Nephron progenitor cell (in vitro differentiated cells): ENCODE results near the gene TBCEL.

Source experiments
- DNase-seq: peaks from one replicate; pipeline ENCODE4 v3.0.0; 2021
- H3K27ac Mint-ChIP-seq: 2 replicates; pipeline ENCODE4 v1.8.0; 2021; ENCODE audit warnings: mild to moderate bottlenecking, moderate library complexity, mixed read lengths
- H3K27me3 Mint-ChIP-seq: 2 replicates; pipeline ENCODE4 v1.8.0; 2021; ENCODE audit warnings: mild to moderate bottlenecking, low read depth, mixed read lengths; ENCODE audit not compliant: poor library complexity
- H3K36me3 Mint-ChIP-seq: 2 replicates; pipeline ENCODE4 v1.8.0; 2021; ENCODE audit warnings: low read depth, mixed read lengths
- H3K4me1 Mint-ChIP-seq: 2 replicates; pipeline ENCODE4 v1.8.0; 2021; ENCODE audit warnings: mixed read lengths
- H3K4me3 Mint-ChIP-seq: 2 replicates; pipeline ENCODE4 v1.8.0; 2021; ENCODE audit warnings: mild to moderate bottlenecking, moderate library complexity, mixed read lengths
- H3K9me3 Mint-ChIP-seq: 2 replicates; pipeline ENCODE4 v1.8.0; 2021; ENCODE audit warnings: mild to moderate bottlenecking, moderate library complexity, mixed read lengths
- TF ChIP-seq, protein P1 (sequence below): fragments of 200-600 bp; sonication (generic); IDR thresholded peaks from 2 replicates; pipeline ENCODE4 v1.5.0; 2021; ENCODE audit warnings: antibody characterized with exemption

Gene TBCEL

DNA sequence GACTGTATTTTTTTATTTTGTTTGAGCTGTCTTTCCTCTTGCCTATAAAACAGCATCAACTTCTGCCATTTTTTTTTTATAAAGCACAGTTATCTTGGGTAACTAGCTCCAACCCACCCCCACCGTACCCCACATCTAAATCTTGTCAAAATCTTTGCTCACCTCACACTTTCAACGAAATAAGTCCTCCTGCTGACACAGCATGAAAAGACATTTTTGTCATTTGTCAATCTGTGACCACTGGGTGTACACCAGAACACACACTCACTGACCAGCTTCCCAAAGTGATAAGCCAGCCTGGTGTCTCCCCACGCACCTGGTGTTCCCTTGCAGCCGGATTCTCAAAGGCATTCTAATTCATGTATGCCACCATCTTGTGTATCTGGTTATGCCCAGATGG is 75.5 kb downstream of the TBCEL start:
- Mint-ChIP-seq H3K9me3 (no peaks in the 10 kb centered on the region), H3K27ac (no peak overlapping the region), H3K4me3 (no peak overlapping the region), H3K4me1 (peaks cover 13% of the 10 kb centered on the region), H3K27me3 (peaks cover 13% of the 10 kb centered on the region), H3K36me3 (no peaks in the 10 kb centered on the region)
- TF ChIP-seq, protein P1, sequence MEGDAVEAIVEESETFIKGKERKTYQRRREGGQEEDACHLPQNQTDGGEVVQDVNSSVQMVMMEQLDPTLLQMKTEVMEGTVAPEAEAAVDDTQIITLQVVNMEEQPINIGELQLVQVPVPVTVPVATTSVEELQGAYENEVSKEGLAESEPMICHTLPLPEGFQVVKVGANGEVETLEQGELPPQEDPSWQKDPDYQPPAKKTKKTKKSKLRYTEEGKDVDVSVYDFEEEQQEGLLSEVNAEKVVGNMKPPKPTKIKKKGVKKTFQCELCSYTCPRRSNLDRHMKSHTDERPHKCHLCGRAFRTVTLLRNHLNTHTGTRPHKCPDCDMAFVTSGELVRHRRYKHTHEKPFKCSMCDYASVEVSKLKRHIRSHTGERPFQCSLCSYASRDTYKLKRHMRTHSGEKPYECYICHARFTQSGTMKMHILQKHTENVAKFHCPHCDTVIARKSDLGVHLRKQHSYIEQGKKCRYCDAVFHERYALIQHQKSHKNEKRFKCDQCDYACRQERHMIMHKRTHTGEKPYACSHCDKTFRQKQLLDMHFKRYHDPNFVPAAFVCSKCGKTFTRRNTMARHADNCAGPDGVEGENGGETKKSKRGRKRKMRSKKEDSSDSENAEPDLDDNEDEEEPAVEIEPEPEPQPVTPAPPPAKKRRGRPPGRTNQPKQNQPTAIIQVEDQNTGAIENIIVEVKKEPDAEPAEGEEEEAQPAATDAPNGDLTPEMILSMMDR: no peak
- DNase-seq: no peak

DNA sequence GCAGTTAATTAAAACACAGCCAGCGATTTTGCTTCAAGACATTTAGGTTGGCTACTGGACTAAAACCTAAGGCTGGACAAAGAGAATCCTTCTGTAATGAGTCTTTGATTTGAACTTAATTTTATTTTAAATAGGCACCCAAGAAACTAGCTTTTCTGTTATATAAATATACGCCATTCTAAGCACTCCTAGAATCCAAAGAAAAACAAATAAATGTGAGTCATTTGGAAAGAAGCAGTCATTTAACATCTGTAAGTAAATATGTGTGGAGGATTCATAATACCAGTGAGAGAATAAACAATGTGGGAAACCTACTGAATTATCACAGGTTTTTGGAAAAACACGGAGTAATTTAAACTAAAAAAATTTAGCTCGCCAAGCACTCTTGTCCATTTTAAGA is 76.0 kb downstream of the TBCEL start:
- Mint-ChIP-seq H3K9me3 (no peaks in the 10 kb centered on the region), H3K4me1 (peaks cover 18% of the 10 kb centered on the region), H3K27me3 (peaks cover 13% of the 10 kb centered on the region), H3K4me3 (no peak overlapping the region), H3K27ac (no peak overlapping the region), H3K36me3 (no peaks in the 10 kb centered on the region)
- TF ChIP-seq, protein P1: no peak
- DNase-seq: no peak

DNA sequence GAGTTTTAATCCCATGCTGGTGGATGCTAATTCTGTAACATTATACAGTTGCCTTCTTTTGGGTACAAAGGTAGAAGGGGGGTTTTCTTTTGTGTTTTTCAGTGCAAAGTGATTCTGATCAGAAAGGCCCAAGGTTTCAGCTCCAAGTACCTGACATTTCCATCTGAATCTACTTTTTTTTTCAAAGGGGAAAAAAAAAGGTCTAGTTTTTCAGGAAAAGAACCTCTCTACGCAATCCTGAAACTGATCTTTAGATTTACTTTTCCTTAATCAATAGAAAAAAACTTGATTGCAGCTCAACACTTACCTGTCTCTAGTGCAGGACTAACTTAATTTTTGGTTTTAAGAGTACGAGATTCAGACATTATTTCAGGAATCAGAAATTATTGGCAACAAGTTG is 77.0 kb downstream of the TBCEL start, which contains the start of gene TECTA:
Gene TECTA, plus strand, starts transcription at position 301 of the 400 bp plus-strand sequence. CDS start 1,423 bp downstream, outside the sequence.
- Mint-ChIP-seq H3K36me3 (no peaks in the 10 kb centered on the region), H3K4me1 (peaks cover 29% of the 10 kb centered on the region), H3K9me3 (no peaks in the 10 kb centered on the region), H3K4me3 (no peak within 1 kb of the TSS), H3K27ac (no peak within 1 kb of the TSS), H3K27me3 (peaks cover 17% of the 10 kb centered on the region)
- TF ChIP-seq, protein P1: no peak
- no peak for DNase-seq

DNA sequence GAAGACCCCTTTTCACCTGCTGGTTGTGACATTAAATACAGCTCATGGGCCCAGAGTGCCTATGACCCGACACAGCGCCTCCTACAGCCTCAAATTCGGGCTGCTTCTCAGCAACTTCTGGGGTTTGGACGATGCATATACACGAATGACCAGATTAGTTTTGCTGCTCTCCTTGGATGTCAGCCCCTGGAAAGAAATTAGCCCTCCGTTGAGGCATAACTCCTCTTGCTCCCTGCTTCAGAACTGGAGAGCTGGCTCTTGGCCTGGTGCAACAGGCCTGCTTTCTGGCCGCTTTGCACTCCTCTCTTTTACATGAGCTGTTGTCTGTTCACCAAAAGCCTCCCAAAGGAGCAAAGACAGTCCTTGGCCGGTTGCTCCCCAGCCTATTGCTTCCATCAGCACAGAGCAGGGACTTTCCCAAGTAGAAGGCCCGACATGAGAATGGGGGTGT is 80.4 kb downstream of the TBCEL start:
- no peak overlapping the region for H3K27ac Mint-ChIP-seq
- TF ChIP-seq, protein P1: no peak
- H3K27me3 Mint-ChIP-seq: peaks cover 16% of the 10 kb centered on the region
- no peak overlapping the region for H3K4me3 Mint-ChIP-seq
- DNase-seq: no peak
- peaks cover 31% of the 10 kb centered on the region for H3K4me1 Mint-ChIP-seq
- H3K36me3 Mint-ChIP-seq: no peaks in the 10 kb centered on the region
- H3K9me3 Mint-ChIP-seq: no peaks in the 10 kb centered on the region

DNA sequence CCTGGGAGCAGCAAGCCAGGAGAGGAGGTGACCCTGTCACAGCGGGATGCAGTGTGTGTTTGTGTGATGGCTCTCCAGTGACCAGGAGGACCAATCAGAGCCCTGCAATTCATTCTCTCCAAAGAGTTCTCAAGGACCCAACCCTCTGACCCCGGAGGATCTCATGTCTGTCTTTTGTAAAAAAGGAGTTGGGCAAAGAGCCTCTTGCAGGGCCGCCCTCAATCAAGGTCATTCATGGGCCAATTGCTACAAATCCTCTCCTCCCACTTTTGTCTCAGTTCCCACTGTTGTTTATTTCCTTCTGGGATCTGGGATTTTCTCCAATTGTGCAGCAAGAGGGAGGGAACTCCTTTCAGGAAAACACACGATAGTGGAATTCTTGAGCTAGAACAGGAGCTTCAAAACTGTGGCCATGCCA is 81.2 kb downstream of the TBCEL start:
- Mint-ChIP-seq H3K4me1 (peaks cover 31% of the 10 kb centered on the region), H3K9me3 (no peaks in the 10 kb centered on the region), H3K27ac (no peak overlapping the region), H3K36me3 (no peaks in the 10 kb centered on the region), H3K27me3 (peaks cover 14% of the 10 kb centered on the region), H3K4me3 (no peak overlapping the region)
- no peak for DNase-seq
- TF ChIP-seq, protein P1: no peak

DNA sequence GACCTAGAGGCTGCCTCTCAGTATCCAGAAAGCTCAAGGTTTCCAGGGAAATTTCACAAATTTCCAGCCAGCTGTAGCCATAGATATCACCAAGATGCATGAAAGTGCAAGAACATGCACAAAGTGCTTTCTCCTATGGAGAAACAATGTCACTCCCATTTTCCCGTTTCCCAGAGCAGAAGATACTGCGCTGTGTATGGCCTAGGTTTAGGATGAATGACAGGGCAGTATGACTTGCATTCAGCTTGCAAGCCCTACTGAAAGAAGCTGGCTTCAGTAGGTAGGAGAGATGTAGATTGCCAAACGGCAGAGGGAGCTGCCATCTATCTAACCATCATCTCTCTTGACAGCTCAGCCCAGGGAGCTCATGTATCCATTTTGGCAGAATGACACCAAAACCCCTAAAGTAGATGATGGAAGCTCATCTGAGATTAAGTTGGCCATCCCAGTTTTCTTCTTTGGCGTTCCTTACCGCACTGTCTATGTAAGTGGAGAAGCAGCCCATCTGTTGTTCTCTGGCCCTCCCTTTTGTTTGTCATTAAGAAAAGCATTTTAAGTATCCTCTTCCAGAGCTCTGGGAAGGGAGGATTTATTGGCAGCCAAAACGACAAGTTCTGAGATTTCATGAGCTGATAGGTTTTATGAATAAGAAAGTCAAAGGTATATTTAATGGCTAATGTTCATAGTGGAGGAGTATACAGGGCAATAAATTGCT is 81.7 kb downstream of the TBCEL start:
- TF ChIP-seq, protein P1: no peak
- Mint-ChIP-seq H3K27ac (no peak overlapping the region), H3K27me3 (peaks cover 11% of the 10 kb centered on the region), H3K4me1 (peaks cover 31% of the 10 kb centered on the region), H3K9me3 (no peaks in the 10 kb centered on the region), H3K36me3 (no peaks in the 10 kb centered on the region), H3K4me3 (no peak overlapping the region)
- DNase-seq: no peak
